Measurements from ENCODE around the gene PIEZO2.

PIEZO2 gene

DNA sequence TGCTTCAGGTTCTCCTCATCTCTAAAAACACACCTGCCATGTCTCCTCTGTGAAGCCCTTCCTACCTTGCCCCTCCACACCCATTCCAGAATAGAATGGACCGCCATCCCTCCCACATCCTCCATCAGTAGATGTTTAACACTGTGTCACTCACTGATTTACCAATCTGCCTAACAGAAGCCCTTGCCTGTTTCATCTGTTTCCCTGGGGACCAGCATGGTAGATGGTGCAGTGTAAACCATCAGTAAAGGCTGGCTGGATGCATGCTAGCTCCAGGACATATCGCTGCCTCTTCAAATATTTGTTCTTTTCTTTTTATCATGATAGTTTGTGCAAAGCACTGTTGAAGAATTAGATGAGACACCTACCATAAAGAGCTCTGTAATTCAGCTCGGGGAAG lies 271.4 kb downstream of the PIEZO2 start:
- TF ChIP-seq CTCF (IDR thresholded peaks at IDR 0.05; ENCODE audit: control insufficient read depth, insufficient read depth, low read depth, low read length, missing control alignments): no peak
- DNase-seq (ENCODE audit: low read depth): no peak
- no peak overlapping the region for H3K4me3 ChIP-seq (ENCODE audit: control insufficient read depth, low read depth, low read length)

- H3K4me3 ChIP-seq (ENCODE audit: control insufficient read depth, low read depth, low read length): no peak overlapping the region
- DNase-seq (ENCODE audit: low read depth): no peak
- TF ChIP-seq CTCF (IDR thresholded peaks at IDR 0.05; ENCODE audit: control insufficient read depth, insufficient read depth, low read depth, low read length, missing control alignments): no peak
Measured at GRCh38 chr18:10875811-10876210, 273.6 kb downstream of the PIEZO2 start.

DNA sequence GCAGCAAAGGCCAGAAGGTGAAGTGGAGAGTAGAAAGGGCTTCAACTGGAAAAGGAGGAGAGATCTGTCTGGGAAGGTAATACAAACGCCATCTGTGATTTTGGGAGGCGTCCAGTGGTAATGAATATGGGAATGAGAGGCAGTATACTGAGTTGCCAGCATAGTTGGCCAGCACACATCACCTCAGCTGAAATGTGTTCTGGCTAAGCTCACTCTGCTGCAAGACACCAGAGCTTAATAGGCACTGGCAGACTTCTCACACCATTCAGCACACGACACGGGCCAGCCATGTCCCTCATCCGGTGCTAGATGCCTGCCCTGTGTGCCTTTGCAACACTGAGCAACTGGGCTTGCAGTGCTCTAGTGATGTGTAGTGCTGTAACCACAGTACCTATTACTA lies 277.1 kb downstream of the PIEZO2 start:
- no peak for DNase-seq (ENCODE audit: low read depth)
- H3K4me3 ChIP-seq (ENCODE audit: control insufficient read depth, low read depth, low read length): no peak overlapping the region
- TF ChIP-seq CTCF (IDR thresholded peaks at IDR 0.05; ENCODE audit: control insufficient read depth, insufficient read depth, low read depth, low read length, missing control alignments): no peak

DNA sequence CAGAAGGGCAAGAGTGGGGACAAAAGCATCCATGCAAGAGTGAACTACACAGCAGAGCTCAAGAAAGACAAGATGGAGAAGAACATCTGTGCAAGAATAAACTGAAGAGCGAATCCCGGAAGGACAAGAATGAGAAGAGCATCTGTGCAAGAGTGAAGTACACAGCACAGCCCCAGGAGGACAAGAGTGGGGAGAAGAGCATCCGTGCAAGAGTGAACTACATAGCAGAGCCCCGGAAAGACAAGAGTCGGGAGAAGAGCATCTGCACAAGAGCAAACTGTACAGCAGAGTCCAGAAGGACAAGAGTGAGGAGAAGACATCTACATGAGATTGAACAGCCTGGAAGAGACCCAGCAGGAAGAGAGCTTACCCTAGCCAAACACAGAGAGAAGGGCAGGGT lies 284.6 kb downstream of the PIEZO2 start:
- H3K4me3 ChIP-seq (ENCODE audit: control insufficient read depth, low read depth, low read length): no peak overlapping the region
- no peak for TF ChIP-seq CTCF (IDR thresholded peaks at IDR 0.05; ENCODE audit: control insufficient read depth, insufficient read depth, low read depth, low read length, missing control alignments)
- DNase-seq (ENCODE audit: low read depth): no peak

- no peak for TF ChIP-seq CTCF (IDR thresholded peaks at IDR 0.05; ENCODE audit: control insufficient read depth, insufficient read depth, low read depth, low read length, missing control alignments)
- no peak overlapping the region for H3K4me3 ChIP-seq (ENCODE audit: control insufficient read depth, low read depth, low read length)
- no peak for DNase-seq (ENCODE audit: low read depth)
Measured at GRCh38 chr18:10863026-10863425, 286.3 kb downstream of the PIEZO2 start.

GRCh38 chr18:10860928-10861327 lies 288.4 kb downstream of the PIEZO2 start:
- no peak for DNase-seq (ENCODE audit: low read depth)
- TF ChIP-seq CTCF (IDR thresholded peaks at IDR 0.05; ENCODE audit: control insufficient read depth, insufficient read depth, low read depth, low read length, missing control alignments): no peak
- H3K4me3 ChIP-seq (ENCODE audit: control insufficient read depth, low read depth, low read length): no peak overlapping the region

DNA sequence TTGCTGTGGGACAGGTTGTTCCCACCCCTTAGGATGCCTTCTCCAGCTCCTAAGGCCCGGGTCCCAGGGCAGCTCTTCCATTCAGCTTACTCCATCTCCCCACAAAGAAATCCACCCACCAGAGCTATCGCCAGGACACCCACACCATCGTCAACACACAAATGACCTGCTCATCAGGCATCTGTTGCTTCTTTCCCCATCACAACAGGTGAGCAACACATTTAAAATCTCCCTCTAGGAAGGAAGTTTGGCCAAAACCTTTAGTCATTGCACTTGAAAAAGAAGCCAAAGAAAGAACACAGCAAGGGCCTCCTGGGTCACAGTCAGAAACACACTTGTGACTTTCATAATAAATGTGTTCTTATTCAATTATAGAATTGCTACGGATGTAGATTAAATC lies 289.0 kb downstream of the PIEZO2 start:
- DNase-seq (ENCODE audit: low read depth): no peak
- no peak for TF ChIP-seq CTCF (IDR thresholded peaks at IDR 0.05; ENCODE audit: control insufficient read depth, insufficient read depth, low read depth, low read length, missing control alignments)

More for the DNA sequence above, 289.0 kb downstream of the PIEZO2 start:
- no peak overlapping the region for H3K4me3 ChIP-seq (ENCODE audit: control insufficient read depth, low read depth, low read length)
